HG03064 (cell line): Measurements from ENCODE around the gene PIP4K2A.
"Not testable (repeated sequence)": the region's sequence is repeated elsewhere in the genome, so short reads cannot be mapped to it uniquely, and the experiment has no call there.

Experiments
- ATAC-seq: cut with Tn5 transposase; IDR thresholded peaks from one replicate; pipeline ENCODE4 v1.9.1; 2021; ENCODE audit warnings: low read depth; ENCODE audit not compliant: unreplicated experiment

The PIP4K2A gene

DNA sequence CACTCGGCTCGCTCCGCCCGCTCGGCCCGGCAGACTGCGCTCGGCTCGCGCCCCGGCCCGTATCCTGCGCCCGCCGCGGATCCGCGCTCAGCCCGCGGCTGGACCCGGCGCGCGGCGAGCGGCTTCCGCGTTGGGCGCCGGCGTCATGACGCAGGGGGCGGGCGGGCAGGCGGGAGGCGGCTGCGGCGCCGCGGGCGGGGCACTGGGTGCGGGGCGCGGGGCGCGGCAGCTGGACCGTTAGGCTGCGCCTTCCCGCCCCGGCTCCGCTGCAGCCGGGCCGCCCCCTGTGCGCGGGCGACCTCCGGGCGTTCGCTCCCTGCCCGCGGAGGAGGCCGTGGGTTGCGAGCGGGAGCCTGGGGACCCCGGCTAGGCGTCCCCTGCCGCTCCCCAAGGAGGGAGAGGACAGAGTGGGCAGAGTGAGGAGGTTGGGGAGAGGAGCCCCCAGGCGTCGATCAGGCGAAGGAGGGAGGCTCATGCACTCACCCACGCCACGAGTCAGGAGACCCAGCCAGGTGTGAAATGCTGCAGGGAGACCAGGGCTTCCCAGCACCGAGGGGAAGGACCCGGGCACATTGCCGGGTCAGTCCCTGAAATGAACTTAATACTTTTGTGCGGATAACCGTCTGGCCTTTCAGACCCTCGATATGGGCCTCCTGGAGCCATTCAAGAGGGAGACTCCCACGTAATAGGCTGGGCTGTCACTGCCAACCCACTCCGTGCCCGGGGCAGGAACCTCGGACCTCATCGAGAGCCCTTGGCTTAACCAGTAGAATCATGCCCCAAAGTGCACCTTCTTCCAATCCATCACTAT is at the start of gene PIP4K2A:
TSS of gene PIP4K2A (minus strand) at position 100 of the 811 bp plus-strand sequence. CDS start 252 bp downstream, outside the sequence.
- ATAC-seq = peak; percentile 69

DNA sequence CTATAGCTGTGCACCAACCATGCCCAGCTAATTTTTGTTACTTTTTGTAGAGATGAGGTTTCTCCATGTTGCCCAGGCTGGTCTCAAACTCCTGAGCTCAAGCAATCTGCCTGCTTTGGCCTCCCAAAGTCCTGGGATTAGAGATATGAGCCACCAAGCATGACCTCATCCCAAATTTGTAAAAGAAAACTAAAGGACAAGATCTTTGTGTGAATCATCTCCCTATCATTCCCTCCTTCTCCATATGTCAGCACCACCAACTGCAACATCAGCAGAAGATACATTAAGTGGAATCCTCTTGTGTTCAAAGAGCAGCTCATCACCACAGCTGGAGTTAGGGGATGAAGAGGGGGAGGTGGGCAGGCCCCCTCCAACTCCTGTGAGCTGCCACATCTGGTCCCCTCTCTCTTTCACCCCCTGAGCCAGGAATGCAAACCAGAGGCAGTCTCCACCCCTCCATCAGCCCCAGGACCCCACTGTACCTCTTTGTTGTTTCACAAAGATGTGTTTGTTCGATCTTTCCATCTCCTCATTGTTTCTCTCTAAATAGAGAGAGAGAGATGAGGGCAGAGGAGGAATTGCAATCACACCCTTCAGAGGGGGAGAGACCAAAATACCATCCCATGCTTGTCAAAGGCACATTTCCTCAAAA is 47.3 kb upstream of the PIP4K2A start:
- no peak for ATAC-seq

DNA sequence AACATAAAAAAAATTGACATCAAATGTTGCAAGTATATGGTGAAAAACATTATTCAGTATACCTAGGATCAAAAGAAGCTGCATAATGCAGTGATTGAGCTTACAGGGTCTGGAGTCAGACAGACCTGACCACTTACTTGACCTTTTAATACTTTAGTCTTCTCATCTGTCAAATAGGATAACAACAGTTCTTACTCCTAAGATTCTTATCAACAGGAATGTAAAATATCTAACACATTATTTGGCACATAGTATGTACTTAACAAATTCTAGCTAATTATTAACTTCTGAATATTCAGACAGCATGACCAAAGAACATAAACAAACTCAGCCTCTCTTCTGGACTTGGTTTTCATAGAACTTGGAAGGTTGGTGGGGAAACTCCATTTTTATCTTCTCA is 45.6 kb upstream of the PIP4K2A start:
- ATAC-seq = no peak

DNA sequence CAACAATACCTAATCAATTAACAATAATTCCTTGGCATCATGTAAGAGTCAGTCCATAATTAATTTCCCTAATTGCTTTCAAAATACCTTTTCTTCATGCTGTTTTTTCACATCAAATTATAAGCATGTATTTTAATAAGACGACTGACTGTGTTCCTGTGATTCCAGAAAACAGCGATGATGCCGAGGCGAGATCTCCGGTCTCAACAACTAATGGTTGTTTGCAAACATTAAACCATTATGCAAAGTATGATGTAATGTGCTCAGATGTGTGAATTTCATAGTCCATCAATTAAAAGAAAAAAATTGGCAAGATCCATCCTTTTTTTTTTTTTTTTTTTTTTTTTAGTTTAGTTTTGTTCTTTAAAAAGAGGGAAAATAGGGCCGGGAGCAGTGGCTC is 44.5 kb upstream of the PIP4K2A start:
- ATAC-seq = no peak

DNA sequence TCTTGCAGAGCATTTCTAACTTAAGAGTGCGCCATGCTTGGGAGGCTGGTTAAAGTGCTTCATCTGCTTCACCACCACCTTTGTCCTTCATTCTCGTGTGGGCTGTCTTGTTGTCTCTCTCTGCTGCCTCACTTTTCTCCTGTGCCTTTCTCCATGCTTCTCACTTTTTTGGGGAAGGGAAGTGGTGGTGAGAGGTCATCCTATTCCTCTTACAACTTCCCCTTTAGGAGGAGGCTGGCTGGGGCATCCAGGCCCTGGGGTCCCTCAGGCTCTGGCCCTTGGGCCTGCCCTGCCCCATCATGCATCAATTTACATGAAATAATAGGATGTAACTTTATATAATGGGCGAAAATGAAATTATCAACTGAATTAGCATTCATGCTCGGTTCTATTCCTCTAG is 39.9 kb upstream of the PIP4K2A start:
- ATAC-seq = no peak

DNA sequence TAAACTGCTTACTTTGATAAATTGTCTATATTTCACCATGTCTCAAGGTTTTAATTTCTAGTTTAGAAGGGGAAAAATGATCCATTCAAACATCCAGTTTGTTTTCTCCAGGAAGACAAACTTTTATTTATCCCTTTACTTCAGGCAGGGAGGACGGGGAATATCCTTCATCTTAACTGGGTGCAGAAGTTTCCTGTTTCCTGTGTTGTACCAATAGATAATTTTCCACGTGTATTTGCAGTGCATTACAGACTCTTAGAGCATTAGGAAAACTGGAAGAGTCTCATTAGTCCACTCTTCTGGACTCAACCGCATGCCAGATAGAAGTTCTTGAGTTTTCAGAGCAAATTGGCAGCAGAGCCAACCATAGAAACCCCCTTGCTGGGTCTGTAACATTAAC is 39.4 kb upstream of the PIP4K2A start:
- no peak for ATAC-seq

DNA sequence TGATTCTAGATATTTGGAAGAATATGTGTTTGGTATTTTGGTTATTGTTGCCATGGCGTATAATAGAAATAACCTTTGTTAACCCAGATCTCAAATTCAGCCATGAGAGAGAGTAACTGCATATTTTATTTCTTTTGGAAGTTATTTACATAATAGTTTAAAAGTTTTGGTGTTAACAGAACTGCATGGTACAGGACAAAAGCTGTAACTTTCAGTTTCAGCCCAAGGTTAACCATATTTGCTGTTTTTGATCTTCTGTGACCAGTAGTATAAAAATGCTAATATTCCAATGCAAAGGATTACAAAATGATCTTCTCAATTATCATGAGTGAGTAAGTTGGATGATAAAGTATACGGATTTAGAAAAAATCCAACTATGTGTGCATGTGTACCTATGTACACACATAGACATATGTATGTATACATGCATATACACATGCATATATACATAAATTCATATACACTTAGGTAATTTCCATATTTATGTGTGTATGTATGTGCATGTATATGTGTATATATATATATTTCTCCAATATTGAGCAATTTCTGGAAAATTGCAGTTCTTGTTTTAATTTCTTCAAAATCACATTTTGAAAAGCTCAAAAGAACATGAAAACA is 38.0 kb upstream of the PIP4K2A start:
- no peak for ATAC-seq

DNA sequence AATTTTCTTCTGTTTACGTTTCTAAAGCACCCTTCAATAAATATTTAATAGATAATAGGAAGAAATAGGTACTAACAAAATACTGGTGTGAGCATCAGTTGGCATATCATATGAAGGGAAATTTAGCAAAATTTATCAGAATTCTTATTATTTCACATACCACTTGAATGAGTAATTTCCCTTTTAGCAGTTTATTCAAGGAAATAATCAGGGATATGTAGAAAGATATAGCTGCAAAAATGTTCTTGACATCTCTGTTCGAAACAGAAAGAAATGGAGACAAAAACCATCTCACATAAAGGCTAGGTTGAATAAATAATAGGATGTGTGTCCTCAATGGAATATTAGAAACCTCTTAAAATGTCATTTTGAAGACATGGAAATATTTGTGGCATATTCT is 35.8 kb upstream of the PIP4K2A start:
- no peak for ATAC-seq

DNA sequence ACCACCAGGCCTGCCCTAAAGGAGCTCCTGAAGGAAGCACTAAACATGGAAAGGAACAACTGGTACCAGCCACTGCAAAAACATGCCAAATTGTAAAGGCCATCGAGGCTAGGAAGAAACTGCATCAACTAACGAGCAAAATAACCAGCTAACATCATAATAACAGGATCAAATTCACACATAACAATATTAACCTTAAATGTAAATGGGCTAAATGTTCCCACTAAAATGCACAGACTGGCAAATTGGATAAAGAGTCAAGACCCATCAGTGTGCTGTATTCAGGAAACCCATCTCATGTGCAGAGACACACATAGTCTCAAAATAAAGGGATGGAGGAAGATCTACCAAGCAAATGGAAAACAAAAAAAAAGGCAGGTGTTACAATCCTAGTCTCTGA is 30.5 kb upstream of the PIP4K2A start:
- not testable (repeated sequence) for ATAC-seq

DNA sequence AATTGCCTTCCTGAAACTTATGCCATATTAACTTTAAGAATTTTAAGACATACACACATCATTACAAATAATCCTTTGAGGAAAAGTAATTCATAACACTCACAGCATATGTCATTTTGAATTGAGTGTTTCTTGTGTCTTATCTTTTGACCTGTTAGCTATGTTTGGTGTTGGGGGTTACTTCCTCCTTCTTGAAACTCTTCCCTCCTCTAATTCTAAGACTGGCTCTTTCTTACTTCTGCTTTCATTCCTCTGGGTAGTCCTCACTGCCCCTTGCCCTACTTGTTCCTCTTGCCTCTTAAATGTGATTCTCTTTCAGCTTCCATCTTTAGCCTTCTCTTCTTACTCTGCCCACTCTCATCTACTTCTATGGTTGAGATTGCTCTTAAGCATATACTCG is 28.3 kb upstream of the PIP4K2A start:
- peak; percentile 92 for ATAC-seq

DNA sequence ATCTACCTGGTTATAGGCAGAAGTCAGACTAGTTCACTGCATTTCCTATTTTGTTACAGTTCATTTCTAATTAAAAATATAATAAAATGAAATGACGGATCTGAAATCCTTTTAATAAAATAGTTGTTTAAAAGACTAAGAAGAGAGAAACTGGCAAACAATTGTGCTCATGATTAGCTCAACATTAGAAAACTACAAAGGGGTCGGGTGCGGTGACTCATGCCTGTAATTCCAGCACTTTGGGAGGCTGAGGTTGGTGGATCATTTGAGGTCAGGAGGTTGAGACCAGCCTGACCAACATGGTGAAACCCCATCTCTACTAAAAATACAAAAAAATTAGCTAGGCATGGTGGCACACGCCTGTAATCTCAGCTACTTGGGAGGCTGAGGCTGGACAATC is 27.3 kb upstream of the PIP4K2A start:
- ATAC-seq = not testable (repeated sequence)

DNA sequence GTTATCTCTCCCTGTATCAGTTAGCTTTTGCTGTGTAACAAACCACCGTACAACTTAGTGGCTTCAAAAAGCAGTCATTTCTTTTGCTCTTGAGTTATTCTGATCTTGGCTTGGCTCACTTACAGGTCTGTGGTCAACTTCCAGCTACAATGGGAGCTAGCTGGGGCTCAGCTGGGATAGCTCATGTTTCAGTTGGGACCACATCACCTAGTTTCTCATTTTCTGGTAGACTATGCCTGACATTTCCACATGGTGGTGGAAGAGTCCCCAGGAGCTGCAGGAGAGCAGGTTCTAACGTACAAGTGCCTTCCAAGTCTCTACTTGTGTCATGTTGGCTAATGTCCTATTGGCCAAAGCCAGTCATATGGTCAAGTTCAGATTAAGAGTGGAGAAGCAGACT is 25.8 kb upstream of the PIP4K2A start:
- no peak for ATAC-seq

DNA sequence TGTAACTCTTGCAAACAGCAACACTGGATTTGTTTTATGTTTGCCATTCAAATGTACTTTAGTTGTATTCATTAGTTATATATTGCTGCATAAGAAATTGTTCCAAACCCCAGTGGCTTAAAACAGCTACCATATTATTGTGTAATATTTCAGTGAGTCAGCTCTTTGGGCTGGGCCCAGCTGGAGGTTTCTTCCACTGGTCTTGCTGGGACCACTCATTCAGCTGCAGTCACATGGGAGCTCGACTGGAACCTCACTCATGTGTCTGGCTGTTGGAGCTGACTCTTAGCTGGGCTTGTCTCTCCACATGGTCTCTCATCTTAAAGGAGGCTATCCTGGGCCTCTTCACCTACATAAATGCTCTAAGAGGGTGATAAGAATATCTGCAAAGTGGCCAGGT is 23.2 kb upstream of the PIP4K2A start:
- ATAC-seq = no peak

DNA sequence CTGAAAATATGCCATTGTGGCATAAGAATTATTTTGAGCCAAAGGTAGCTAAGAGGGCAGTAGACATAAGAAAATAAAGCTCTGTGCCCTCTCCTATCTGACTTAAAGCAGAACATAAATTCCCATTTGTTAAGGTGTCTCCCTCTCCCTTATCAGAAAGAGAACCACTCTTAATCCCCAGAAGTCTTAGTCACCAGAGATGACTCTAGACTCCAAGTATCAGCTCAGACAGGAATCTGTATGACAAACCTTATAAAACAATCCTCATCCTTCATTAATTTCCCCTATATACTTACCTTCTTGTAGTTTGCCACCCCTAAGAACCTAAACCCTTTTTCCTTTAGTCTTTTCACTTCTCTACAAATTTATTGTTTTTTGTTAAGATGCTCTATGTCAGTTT is 21.8 kb upstream of the PIP4K2A start:
- no peak for ATAC-seq

DNA sequence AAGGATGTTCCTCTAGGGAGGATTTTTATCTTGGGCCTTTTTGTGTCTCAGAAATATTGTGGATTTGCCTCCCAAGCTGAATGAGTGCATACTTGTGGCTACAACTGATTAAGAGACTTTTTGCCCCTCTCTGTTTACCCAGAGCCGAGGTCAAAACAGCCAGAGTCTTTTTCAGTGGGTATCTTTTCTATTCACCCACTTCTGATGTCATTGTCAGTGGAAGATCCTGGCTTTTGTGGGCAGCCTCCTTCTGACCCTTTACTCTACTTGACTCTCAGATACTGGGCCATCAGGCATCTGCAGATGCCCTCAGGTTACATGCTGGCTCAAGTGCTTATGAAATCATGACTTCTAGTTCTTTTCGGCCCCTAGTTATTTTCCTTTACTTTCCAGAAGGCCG is 19.6 kb upstream of the PIP4K2A start:
- no peak for ATAC-seq

DNA sequence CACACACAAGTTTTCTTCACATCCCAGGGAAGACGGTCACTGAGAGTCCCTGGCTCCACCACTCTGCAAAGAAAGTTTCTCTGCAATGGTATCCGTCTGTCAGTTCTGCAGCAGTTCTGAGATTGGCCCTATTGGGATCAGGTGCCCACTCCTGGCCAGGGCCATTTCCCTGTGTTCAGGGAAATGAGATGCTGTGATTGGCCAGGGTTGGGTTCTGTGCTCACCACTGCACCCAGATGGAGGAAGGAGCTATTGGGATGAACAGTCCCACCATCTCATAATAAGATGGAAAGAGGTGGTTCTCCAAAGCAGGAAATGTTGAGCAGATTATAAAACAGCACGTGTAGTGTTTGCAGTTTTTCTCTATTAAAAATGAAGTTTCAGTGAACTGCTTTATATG is 13.3 kb upstream of the PIP4K2A start:
- ATAC-seq = no peak

DNA sequence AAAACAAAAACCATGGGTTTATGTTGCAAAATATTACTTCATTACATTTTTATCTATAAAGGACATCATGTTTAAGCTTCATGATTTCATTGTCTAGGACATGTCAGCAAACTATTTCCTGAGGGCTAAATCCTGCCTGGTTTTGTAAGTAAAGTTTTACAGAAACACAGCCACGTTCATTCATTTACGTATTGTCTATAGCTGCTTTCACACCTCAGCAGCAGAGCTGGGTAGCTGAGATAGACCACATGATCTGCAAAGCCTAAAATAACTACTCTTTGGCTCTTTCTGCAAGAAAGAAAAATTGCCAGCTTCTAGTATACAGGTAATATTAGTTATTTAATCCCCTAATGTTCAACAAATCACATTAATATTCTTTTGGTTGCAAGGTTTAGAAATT is 12.7 kb upstream of the PIP4K2A start:
- ATAC-seq = no peak

DNA sequence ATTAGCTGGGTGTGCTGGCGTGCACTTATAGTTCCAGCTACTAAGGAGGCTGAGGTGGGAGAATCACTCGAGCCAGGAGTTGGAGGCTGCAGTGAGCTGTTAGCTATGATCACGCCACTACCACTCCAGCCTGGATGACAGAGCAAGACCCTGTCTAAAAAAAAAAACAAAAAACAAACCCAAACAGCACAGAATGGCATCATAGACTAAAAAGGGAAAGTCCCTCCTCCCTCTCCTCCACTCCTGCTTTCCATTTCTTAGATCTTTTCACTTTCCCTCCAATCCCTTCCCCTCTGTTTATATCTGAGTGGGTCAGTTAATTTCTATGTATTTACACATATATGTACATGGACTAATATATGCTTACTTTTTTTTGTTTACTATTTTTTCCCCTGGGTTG is 10.4 kb upstream of the PIP4K2A start:
- no peak for ATAC-seq

DNA sequence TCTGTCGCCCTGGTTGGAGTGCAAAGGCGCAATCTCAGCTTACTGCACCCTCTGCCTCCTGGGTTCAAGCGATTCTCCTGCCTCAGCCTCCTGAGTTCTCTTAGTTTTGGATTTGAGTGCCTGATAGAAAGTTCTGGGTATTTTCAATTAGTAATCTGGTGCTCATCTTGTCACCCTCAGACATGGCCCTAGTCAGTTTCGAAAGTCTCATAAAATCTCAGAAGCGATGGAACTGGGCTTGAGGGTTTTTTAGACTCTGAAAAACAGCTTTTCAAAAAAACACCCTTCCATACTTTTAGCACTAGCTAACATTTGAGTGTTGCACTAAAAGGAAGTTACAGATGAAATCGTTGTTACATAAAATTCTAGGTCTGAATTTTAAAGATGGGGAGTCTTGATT is 9.4 kb upstream of the PIP4K2A start:
- peak; percentile 61 for ATAC-seq

DNA sequence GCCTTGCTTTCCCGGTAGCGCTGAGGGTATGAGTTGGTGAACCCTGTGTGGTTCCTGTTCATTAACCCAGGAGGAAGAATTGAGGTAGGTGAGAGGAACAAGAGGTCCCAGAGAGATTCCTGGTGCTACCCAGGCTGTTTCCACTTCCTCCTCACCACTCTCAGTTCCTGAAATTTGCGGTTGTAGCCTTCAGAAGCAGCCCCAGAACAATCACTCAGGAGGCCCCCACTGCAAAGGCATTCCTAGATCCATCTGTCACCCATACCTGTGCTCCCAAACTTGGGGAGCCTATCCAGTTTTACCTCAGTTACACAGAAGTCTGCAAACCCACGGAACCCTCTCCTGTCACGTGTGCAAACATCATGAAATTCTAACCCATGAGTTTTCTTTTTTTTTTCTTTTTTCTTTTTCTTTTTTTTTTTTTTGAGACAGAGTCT is 9.0 kb upstream of the PIP4K2A start:
- peak; percentile 82 for ATAC-seq

DNA sequence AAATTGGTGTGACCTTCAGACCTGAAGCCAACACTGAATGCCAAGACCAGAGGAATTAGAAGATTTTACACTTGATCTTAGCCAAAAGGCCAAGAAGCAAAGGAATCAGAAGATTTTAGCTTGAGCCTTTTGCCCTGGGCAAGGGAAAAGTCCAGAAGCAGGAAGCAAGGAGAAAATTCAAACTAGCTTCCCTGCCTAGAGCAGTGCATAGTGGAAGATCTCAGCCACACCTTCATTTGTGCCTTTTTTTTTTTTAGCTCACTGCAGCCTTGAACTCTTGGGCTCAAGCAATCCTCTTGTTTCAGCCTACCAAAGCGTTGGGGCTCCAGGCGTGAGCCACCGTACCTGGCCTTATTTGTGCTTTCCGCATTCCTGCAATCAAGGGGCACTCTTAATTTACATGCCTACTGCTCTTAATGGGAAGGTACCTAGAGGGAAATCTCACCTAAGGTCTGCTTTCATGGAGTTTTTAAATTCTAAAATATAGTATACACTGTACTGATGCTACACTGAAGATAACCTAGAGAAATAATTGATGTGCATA is 8.3 kb upstream of the PIP4K2A start:
- ATAC-seq = no peak
